Measurements from ENCODE around the gene TRIM62. TPM values are rescaled to one million over a fixed set of nuclear protein-coding genes. Genes with fewer than 3 reads are reported as not detected.
A peak's percentile ranks its signal among the peaks of the same experiment; 100 is the strongest.

Gene TRIM62
- polyA plus RNA-seq = 5.3 TPM

DNA sequence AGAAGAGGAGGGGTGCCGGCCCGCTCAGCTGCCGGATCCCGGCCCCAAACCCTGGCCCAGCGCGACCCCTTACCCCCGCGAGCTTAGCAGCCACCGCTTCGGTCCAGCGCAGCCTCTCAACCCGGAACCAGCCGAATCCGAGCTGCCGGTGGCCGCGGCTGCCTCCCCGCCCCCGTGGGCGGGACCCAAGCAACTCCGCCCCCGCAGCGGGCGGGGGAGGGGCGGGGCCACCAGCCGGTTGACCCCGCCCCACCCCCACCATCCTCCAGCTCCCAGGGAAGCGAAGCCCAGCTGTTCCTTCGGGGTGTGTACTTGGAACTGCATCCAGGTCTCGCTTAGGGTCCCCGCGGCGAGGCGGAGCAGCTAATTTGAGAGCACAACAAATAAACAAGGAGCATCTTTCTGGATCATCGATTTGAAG lies at the start of gene TRIM62:
TSS of gene TRIM62 (minus strand) at position 123 of the 421 bp plus-strand sequence. CDS start 611 bp downstream, outside the sequence.
- Mint-ChIP-seq H3K27me3 (peaks cover 6% of the 10 kb centered on the region), H3K36me3 (no peaks in the 10 kb centered on the region), H3K27ac (peak within 1 kb of the TSS; percentile 25 to 91 (median 67)), H3K4me1 (peaks cover 0 to 16% (median 5%) of the 10 kb centered on the region in 3 donors), H3K9me3 (peaks cover 0 to 2% (median 0%) of the 10 kb centered on the region in 3 donors), H3K4me3 (peak within 1 kb of the TSS; percentile 84 to 96 (median 92))

GRCh38 chr1:33231166-33231565 lies 49.3 kb upstream of the TRIM62 start:
- no peaks in the 10 kb centered on the region for H3K4me1 Mint-ChIP-seq

GRCh38 chr1:33228935-33229487 lies 47.2 kb upstream of the TRIM62 start:
- Mint-ChIP-seq H3K4me3 (no peak overlapping the region), H3K27ac (peak overlapping the region in 1 of 3 donors; percentile 34), H3K27me3 (peaks cover 9% of the 10 kb centered on the region), H3K9me3 (peaks cover 2 to 11% (median 4%) of the 10 kb centered on the region in 3 donors), H3K36me3 (peaks cover 2% of the 10 kb centered on the region), H3K4me1 (no peaks in the 10 kb centered on the region)

More at GRCh38 chr1:33231166-33231565, 49.3 kb upstream of the TRIM62 start:
- Mint-ChIP-seq H3K9me3 (no peaks in the 10 kb centered on the region), H3K4me3 (no peak overlapping the region), H3K36me3 (peaks cover 2% of the 10 kb centered on the region), H3K27me3 (peaks cover 14% of the 10 kb centered on the region), H3K27ac (no peak overlapping the region)

DNA sequence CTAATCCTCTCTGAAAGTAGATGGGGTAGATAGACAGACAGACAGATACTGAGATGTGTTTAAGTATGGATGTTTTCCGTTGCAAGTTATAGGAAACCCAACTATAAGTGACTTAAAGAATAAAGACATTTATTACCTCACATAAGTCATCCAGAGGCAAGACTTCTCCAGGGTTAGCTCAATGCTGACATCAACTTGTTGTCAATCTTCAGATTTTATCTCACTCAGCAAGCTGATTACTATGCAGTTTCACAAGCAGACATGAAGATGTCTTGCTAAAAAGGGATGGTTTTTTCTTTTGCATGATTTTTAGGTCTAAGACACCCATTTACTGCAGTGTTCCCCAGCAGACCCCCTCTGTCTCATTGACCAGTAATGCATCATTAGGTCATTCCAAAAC lies 43.7 kb upstream of the TRIM62 start:
- Mint-ChIP-seq H3K27me3 (peaks cover 14% of the 10 kb centered on the region), H3K9me3 (peaks cover 5 to 24% (median 8%) of the 10 kb centered on the region in 3 donors)

GRCh38 chr1:33224166-33224707 lies 42.4 kb upstream of the TRIM62 start:
- Mint-ChIP-seq H3K27ac (no peak overlapping the region), H3K27me3 (peaks cover 13% of the 10 kb centered on the region), H3K4me1 (peaks cover 0 to 2% (median 1%) of the 10 kb centered on the region in 3 donors)

More for the DNA sequence above, 43.7 kb upstream of the TRIM62 start:
- peaks cover 2% of the 10 kb centered on the region for H3K36me3 Mint-ChIP-seq
- H3K27ac Mint-ChIP-seq = no peak overlapping the region
- peaks cover 0 to 1% (median 0%) of the 10 kb centered on the region in 3 donors for H3K4me1 Mint-ChIP-seq
- H3K4me3 Mint-ChIP-seq = no peak overlapping the region

GRCh38 chr1:33222381-33222780 lies 40.5 kb upstream of the TRIM62 start:
- Mint-ChIP-seq H3K4me3 (no peak overlapping the region), H3K9me3 (peaks cover 5 to 24% (median 8%) of the 10 kb centered on the region in 3 donors), H3K36me3 (peaks cover 2% of the 10 kb centered on the region), H3K27ac (peak overlapping the region in 1 of 3 donors; percentile 17), H3K4me1 (peaks cover 0 to 9% (median 4%) of the 10 kb centered on the region in 3 donors), H3K27me3 (peaks cover 10% of the 10 kb centered on the region)

More at GRCh38 chr1:33224166-33224707, 42.4 kb upstream of the TRIM62 start:
- Mint-ChIP-seq H3K9me3 (peaks cover 5 to 24% (median 8%) of the 10 kb centered on the region in 3 donors), H3K36me3 (peaks cover 2% of the 10 kb centered on the region), H3K4me3 (no peak overlapping the region)

DNA sequence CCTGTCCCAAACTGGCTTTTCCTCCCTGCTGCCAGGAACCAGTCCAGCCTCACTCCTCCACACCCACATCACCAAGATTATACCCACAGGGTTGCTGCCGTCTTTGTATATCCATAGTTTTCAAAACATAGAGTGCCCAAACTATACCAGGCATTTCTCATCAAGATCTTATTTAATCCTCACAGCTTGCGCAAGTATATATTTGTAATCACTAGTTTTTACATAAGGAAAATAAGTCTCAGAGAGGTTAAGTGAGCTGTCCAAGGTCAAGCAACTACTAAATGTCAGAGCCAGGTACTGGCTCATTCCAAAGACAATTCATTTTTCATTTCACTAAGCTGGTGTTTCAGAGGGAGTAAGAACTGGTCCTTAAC lies 39.5 kb upstream of the TRIM62 start:
- H3K27me3 Mint-ChIP-seq = peaks cover 9% of the 10 kb centered on the region
- H3K27ac Mint-ChIP-seq = no peak overlapping the region
- no peak overlapping the region for H3K4me3 Mint-ChIP-seq
- H3K36me3 Mint-ChIP-seq = peaks cover 2% of the 10 kb centered on the region
- H3K9me3 Mint-ChIP-seq = peaks cover 5 to 24% (median 8%) of the 10 kb centered on the region in 3 donors
- peaks cover 0 to 9% (median 4%) of the 10 kb centered on the region in 3 donors for H3K4me1 Mint-ChIP-seq

DNA sequence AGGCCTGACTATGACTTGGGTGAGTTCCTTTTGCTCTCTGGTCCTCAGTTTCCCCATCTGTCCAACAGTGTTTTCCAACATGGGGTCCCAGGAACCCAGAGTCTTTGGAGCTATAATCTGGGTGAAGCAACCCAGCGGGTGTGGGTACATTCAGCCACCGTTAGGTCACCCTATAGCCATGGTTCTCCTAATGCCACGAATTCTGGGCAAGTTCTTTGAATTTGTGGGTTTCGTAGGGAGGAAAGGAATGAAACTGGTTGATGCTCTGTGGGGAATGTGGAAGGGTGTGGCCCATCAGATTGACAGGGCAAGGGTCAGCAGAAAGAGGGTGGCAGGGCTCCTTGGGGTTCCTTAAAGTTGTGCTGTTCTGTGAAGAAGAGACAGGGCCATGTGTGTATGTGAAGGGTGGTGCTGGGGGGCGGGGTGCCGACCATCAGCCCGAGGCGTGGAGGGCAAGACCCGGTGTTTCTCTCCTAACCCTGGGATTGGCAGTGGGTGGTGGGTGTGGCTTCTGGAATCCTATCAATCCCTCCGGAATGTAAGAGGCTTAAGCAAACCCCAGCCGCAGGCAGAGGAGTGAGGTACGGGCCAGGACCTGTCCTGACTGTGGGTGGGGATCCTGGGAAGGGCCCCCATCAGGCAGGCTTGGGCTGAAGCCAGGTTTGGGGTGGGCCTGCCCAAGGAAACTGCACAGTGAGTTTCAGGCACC lies 39.0 kb upstream of the TRIM62 start:
- Mint-ChIP-seq H3K4me1 (peaks cover 0 to 9% (median 4%) of the 10 kb centered on the region in 3 donors), H3K27ac (no peak overlapping the region), H3K36me3 (peaks cover 2% of the 10 kb centered on the region), H3K4me3 (no peak overlapping the region), H3K9me3 (peaks cover 5 to 24% (median 8%) of the 10 kb centered on the region in 3 donors), H3K27me3 (peaks cover 9% of the 10 kb centered on the region)

GRCh38 chr1:33219886-33220661 lies 38.2 kb upstream of the TRIM62 start:
- Mint-ChIP-seq H3K27me3 (peaks cover 9% of the 10 kb centered on the region), H3K4me1 (peaks cover 0 to 9% (median 4%) of the 10 kb centered on the region in 3 donors), H3K9me3 (peaks cover 3 to 24% (median 7%) of the 10 kb centered on the region in 3 donors), H3K36me3 (peaks cover 2% of the 10 kb centered on the region), H3K4me3 (no peak overlapping the region), H3K27ac (no peak overlapping the region)

DNA sequence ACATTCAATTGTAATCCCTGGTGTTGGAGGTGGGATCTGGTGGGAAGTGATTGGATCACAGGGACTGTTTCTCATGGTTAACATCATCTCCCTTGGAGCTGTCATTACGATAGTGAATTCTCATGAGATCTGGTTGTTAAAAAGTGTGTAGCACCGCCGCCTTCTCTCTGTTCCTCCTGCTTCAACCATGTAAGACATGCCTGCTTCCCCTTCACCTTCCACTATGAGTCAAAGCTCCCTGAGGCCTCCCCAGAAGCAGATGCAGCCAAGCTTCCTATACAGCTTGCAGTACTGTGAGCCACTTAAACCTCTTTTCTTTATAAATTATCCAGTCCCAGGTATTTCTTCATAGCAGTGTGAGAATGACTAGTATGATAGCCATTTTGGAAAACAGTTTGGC lies 30.1 kb upstream of the TRIM62 start:
- Mint-ChIP-seq H3K27me3 (peaks cover 13% of the 10 kb centered on the region), H3K36me3 (peaks cover 3% of the 10 kb centered on the region), H3K4me1 (no peaks in the 10 kb centered on the region), H3K9me3 (peaks cover 0 to 7% (median 0%) of the 10 kb centered on the region in 3 donors), H3K4me3 (no peak overlapping the region), H3K27ac (no peak overlapping the region)

- no peak overlapping the region for H3K27ac Mint-ChIP-seq
- no peak overlapping the region for H3K4me3 Mint-ChIP-seq
- no peaks in the 10 kb centered on the region for H3K36me3 Mint-ChIP-seq
- H3K9me3 Mint-ChIP-seq = no peaks in the 10 kb centered on the region
- H3K27me3 Mint-ChIP-seq = peaks cover 15% of the 10 kb centered on the region
- H3K4me1 Mint-ChIP-seq = no peaks in the 10 kb centered on the region
These were observed 24.5 kb upstream of the TRIM62 start for GRCh38 chr1:33206340-33206739.

DNA sequence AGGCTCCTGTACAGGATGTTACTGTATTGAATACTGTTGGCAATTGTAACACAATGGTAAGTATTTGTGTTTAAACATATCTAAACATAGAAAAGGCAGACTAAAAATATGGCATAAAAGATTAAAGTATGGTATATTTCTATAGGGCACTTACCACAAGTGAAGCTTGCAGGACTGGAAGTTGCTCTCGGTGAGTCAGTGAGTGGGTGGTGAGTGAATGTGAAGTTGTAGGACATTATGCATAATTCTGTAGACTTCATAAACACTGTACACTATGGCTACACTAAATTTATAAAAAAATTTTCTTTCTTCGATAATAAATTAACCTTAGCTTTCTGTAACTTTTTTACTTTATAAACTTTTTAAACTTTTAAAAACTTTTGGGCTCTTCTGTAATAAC lies 13.7 kb upstream of the TRIM62 start:
- Mint-ChIP-seq H3K27me3 (peaks cover 19% of the 10 kb centered on the region), H3K4me3 (no peak overlapping the region), H3K36me3 (peaks cover 6% of the 10 kb centered on the region), H3K9me3 (no peaks in the 10 kb centered on the region), H3K4me1 (peaks cover 0 to 2% (median 2%) of the 10 kb centered on the region in 3 donors), H3K27ac (no peak overlapping the region)

GRCh38 chr1:33191731-33192275 lies 10.0 kb upstream of the TRIM62 start:
- Mint-ChIP-seq H3K9me3 (peaks cover 0 to 4% (median 0%) of the 10 kb centered on the region in 3 donors), H3K36me3 (peaks cover 1% of the 10 kb centered on the region), H3K27ac (no peak overlapping the region), H3K27me3 (peaks cover 16% of the 10 kb centered on the region), H3K4me3 (no peak overlapping the region), H3K4me1 (peaks cover 0 to 2% (median 2%) of the 10 kb centered on the region in 3 donors)

- H3K36me3 Mint-ChIP-seq = peaks cover 1% of the 10 kb centered on the region
- H3K4me3 Mint-ChIP-seq = peak overlapping the region in 1 of 4 donors; percentile 45
- peaks cover 0 to 2% (median 2%) of the 10 kb centered on the region in 3 donors for H3K4me1 Mint-ChIP-seq
- peak overlapping the region in 1 of 3 donors; percentile 81 for H3K27ac Mint-ChIP-seq
- peaks cover 0 to 4% (median 0%) of the 10 kb centered on the region in 3 donors for H3K9me3 Mint-ChIP-seq
- peaks cover 16% of the 10 kb centered on the region for H3K27me3 Mint-ChIP-seq
These were observed 8.9 kb upstream of the TRIM62 start for GRCh38 chr1:33190701-33191100.
